ENCODE measurements around the gene NIPSNAP2. TPM values are rescaled to one million over a fixed set of nuclear protein-coding genes. Genes with fewer than 3 reads are reported as not detected.

Gene NIPSNAP2
- total and polyA plus RNA-seq, 2 of the 13 experiments (the other 11 are each of a cell fraction or from before 2014, with no cell fraction given), result 40.3 to 61.5 TPM

- no peak for TF ChIP-seq ZNF280B (CRISPR knock-in tag; IDR thresholded peaks at IDR 0.05; ENCODE audit: borderline replicate concordance)
- TF ChIP-seq ZNF484 (CRISPR knock-in tag; IDR thresholded peaks at IDR 0.05; ENCODE audit: borderline replicate concordance, low read depth), result no peak
- TF ChIP-seq ZBTB1 (CRISPR knock-in tag; IDR thresholded peaks at IDR 0.05; ENCODE audit: borderline replicate concordance), result no peak
- no peak for TF ChIP-seq E2F5 (CRISPR knock-in tag; conservative IDR thresholded peaks at IDR 0.05)
Measured at GRCh38 chr7:55969391-55969790, 5.0 kb downstream of the NIPSNAP2 start (continued).

- intact Hi-C loops (cut with micrococcal nuclease; ENCODE audit: unreplicated experiment) (no loop called here), in situ Hi-C loops (cut with HindIII; ENCODE audit: extremely low pct_ligation_motif_present, low pct_unique_long_range_greater_than_20kb) (loop anchor here (25.0 kb wide), 2 partner anchors 208 to 333 kb away; no protein-coding TSS in a partner anchor)
- Histone ChIP-seq H4K20me1 (ENCODE audit: insufficient read depth, low read length) (no peaks in the 10 kb centered on the region; the same call in 1 of the 2 replicates), H3K36me3 (replicated peaks in 1 of 2; ENCODE audit: control insufficient read depth in 1 of 2, insufficient read depth in 2 of 2, low read length in 2 of 2) (peaks cover 2 to 12% of the 10 kb centered on the region in 2 experiments; a peak in 1 of 5 replicates), H3K4me3 (replicated peaks in 1 of 3; ENCODE audit: insufficient read depth in 1 of 3, low read depth in 2 of 3, low read length in 3 of 3) (no peak overlapping the region), H3K27me3 (ENCODE audit: control insufficient read depth in 1 of 2, insufficient read depth in 2 of 2, low read length in 2 of 2) (no peaks in the 10 kb centered on the region; a peak in 1 of 5 replicates), H3K4me2 (ENCODE audit: low read depth, low read length) (no peak overlapping the region), H3K27ac (ENCODE audit: extremely low read length, insufficient read depth, low read length) (no peak overlapping the region), H3K9me3 (ENCODE audit: low read length) (no peaks in the 10 kb centered on the region), H2AFZ (ENCODE audit: low read length) (no peak overlapping the region), H3K4me1 (ENCODE audit: insufficient read depth, low read length) (peaks cover 18% of the 10 kb centered on the region), H3K9ac (ENCODE audit: insufficient read depth, low read depth, low read length) (no peak overlapping the region), H3K79me2 (ENCODE audit: insufficient read depth, low read length) (peaks cover 32% of the 10 kb centered on the region)
- no peak for ATAC-seq
- POLR2A ChIA-PET, result no interaction called here
- no TSS peak for BruUV-seq (replicated peaks)
- TF ChIP-seq MED8 (CRISPR knock-in tag; IDR thresholded peaks at IDR 0.05; ENCODE audit: insufficient replicate concordance) (no peak), ZBTB10 (CRISPR knock-in tag; IDR thresholded peaks at IDR 0.05; ENCODE audit: borderline replicate concordance) (no peak), ZNF713 (CRISPR knock-in tag; IDR thresholded peaks at IDR 0.05) (no peak)
- CTCF ChIA-PET (ENCODE audit: low intra/inter-chr PET ratio, low total read pairs), result no interaction called here
- DNase-seq (ENCODE audit: low spot score), result no peak
- 98% methylated on average over 7 of the region's 7 CpGs for WGBS (ENCODE audit: low lambda C conversion rate)
- FAIRE-seq, result no peak
Measured at GRCh38 chr7:55970561-55970960, 6.2 kb downstream of the NIPSNAP2 start.
